Glomerular visceral epithelial cell (primary cell): ENCODE measurements around the gene TACC3.
A peak's percentile ranks its signal among the peaks of the same experiment; 100 is the strongest.
"Not testable (repeated sequence)": the region's sequence is repeated elsewhere in the genome, so short reads cannot be mapped to it uniquely, and the experiment has no call there.

ENCODE experiments used
- DNase-seq: peaks from one replicate; pipeline ENCODE4 v3.0.0-alpha.2; 2016; ENCODE audit errors: extremely low spot score

TACC3 gene

GRCh38 chr4:1721003-1721665 lies at the start of gene TACC3, which contains the start of gene TMEM129:
Gene TACC3 (plus strand): TSS chr4:1721521. CDS start chr4:1723422, 1,901 bp downstream.
Gene TMEM129 (minus strand): TSS chr4:1721323. CDS start chr4:1720837, 486 bp downstream.
- peak; percentile 96 for DNase-seq

- DNase-seq: no peak
Measured at GRCh38 chr4:1673671-1674070, 47.6 kb upstream of the TACC3 start.

GRCh38 chr4:1674682-1675081 lies 46.6 kb upstream of the TACC3 start:
- no peak for DNase-seq

GRCh38 chr4:1675136-1675801 lies 46.1 kb upstream of the TACC3 start:
- DNase-seq: no peak

GRCh38 chr4:1675802-1676137 lies 45.6 kb upstream of the TACC3 start:
- no peak for DNase-seq

GRCh38 chr4:1676605-1677525 lies 44.5 kb upstream of the TACC3 start:
- DNase-seq: no peak

- DNase-seq: no peak
Measured at GRCh38 chr4:1678244-1678643, 43.1 kb upstream of the TACC3 start.

- DNase-seq: no peak
Measured at GRCh38 chr4:1682860-1683259, 38.5 kb upstream of the TACC3 start.

- peak; percentile 60 for DNase-seq
Measured at GRCh38 chr4:1683261-1683735, 38.0 kb upstream of the TACC3 start.

- DNase-seq: peak; percentile 93
Measured at GRCh38 chr4:1683736-1684505, 37.4 kb upstream of the TACC3 start, which contains the start of gene FAM53A. Gene FAM53A (minus strand): TSS chr4:1684313. CDS start chr4:1668741, 15,572 bp downstream.

- DNase-seq: no peak
Measured at GRCh38 chr4:1684506-1685234, 36.7 kb upstream of the TACC3 start.

GRCh38 chr4:1685235-1686150 lies 35.8 kb upstream of the TACC3 start:
- DNase-seq: peak; percentile 70

- no peak for DNase-seq
Measured at GRCh38 chr4:1686440-1687036, 34.8 kb upstream of the TACC3 start.

GRCh38 chr4:1690698-1691097 lies 30.6 kb upstream of the TACC3 start:
- DNase-seq: no peak

GRCh38 chr4:1691737-1692373 lies 29.5 kb upstream of the TACC3 start:
- no peak for DNase-seq

- DNase-seq: peak; percentile 79
Measured at GRCh38 chr4:1693131-1693896, 28.0 kb upstream of the TACC3 start.

- DNase-seq: no peak
Measured at GRCh38 chr4:1695913-1696312, 25.4 kb upstream of the TACC3 start.

- not testable (repeated sequence) for DNase-seq
Measured at GRCh38 chr4:1701671-1702070, 19.6 kb upstream of the TACC3 start.
